ENCODE data around the gene UTP18. TPM values are rescaled to one million over a fixed set of nuclear protein-coding genes. Genes with fewer than 3 reads are reported as not detected.
"Not testable (repeated sequence)": the region's sequence is repeated elsewhere in the genome, so short reads cannot be mapped to it uniquely, and the experiment has no call there.

The UTP18 gene
- total and polyA plus RNA-seq, 2 donors (not counting 1 experiment from before 2014, with no cell fraction given) = 13.2 to 34.2 TPM

- no peaks in the 10 kb centered on the region for H3K9me3 Mint-ChIP-seq (ENCODE audit: insufficient read depth)
- ATAC-seq (ENCODE audit: low read depth) = no peak
- H4K20me1 ChIP-seq (ENCODE audit: control insufficient read depth, insufficient read depth, low read length, poor library complexity, severe bottlenecking) = peaks cover 5% of the 10 kb centered on the region
- peaks cover 3 to 36% of the 10 kb centered on the region in 2 experiments for H3K36me3 ChIP-seq (replicated peaks in 1 of 2; ENCODE audit: control extremely low read depth in 1 of 2, control insufficient read depth in 1 of 2, extremely low read depth in 1 of 2, insufficient read depth in 2 of 2, low read length in 1 of 2)
- POLR2A ChIA-PET = no interaction called here
- H3K4me3 ChIP-seq (ENCODE audit: control extremely low read depth in 1 of 5, extremely low read depth in 1 of 5, insufficient read depth in 1 of 5, low read depth in 2 of 5, low read length in 4 of 5) = no peak overlapping the region
- peak overlapping the region in 1 of 2 donors; percentile 66 for H3K27ac ChIP-seq (ENCODE audit: low read length in 2 of 2)
- H3K27ac Mint-ChIP-seq = peak overlapping the region; percentile 16
- DNase-seq = no peak
- no peaks in the 10 kb centered on the region for H3K27me3 Mint-ChIP-seq
- H3K9ac ChIP-seq (ENCODE audit: low read length) = peak overlapping the region; percentile 21
- H3K4me3 Mint-ChIP-seq = peak overlapping the region; percentile 0
- H3K79me2 ChIP-seq (ENCODE audit: control insufficient read depth, insufficient read depth, low read length) = peaks cover 44% of the 10 kb centered on the region
- H3K4me1 Mint-ChIP-seq = peaks cover 29% of the 10 kb centered on the region
- H3K4me1 ChIP-seq (ENCODE audit: control insufficient read depth in 2 of 2, insufficient read depth in 2 of 2, low read length in 2 of 2) = peaks cover 14 to 18% of the 10 kb centered on the region in 2 donors
- CTCF ChIA-PET = no interaction called here
- no peaks in the 10 kb centered on the region for H3K27me3 ChIP-seq (replicated peaks in 1 of 4; ENCODE audit: control extremely low read depth in 1 of 4, control insufficient read depth in 3 of 4, insufficient read depth in 4 of 4, low read length in 3 of 4)
- no peaks in the 10 kb centered on the region for H3K9me3 ChIP-seq (ENCODE audit: control extremely low read depth in 1 of 3, control insufficient read depth in 2 of 3, insufficient read depth in 1 of 3, low read length in 2 of 3)
- peak overlapping the region; percentile 32 for H3K4me2 ChIP-seq (replicated peaks; ENCODE audit: low read depth, low read length, poor library complexity, severe bottlenecking)
- no CpG with 5 or more reads among the region's 10 CpGs for WGBS (ENCODE audit: insufficient coverage)
- intact Hi-C loops (cut with micrococcal nuclease) = no loop called here
- TF ChIP-seq CTCF (IDR thresholded peaks at IDR 0.05) (no peak), EZH2 (IDR thresholded peaks at IDR 0.05; ENCODE audit: borderline replicate concordance, insufficient read depth, low read depth, low read length, poor library complexity, severe bottlenecking) (no peak)
- no peak overlapping the region for H2AFZ ChIP-seq (ENCODE audit: insufficient read depth, low read depth, low read length, poor library complexity, severe bottlenecking)
These were observed 35.7 kb upstream of the UTP18 start for GRCh38 chr17:51224402-51225262.

- intact Hi-C loops (cut with micrococcal nuclease); H3K27me3 Mint-ChIP-seq; H2AFZ ChIP-seq (ENCODE audit: insufficient read depth, low read depth, low read length, poor library complexity, severe bottlenecking); H3K9me3 Mint-ChIP-seq (ENCODE audit: insufficient read depth); H3K27ac Mint-ChIP-seq; H3K4me3 ChIP-seq (ENCODE audit: control extremely low read depth in 1 of 5, extremely low read depth in 1 of 5, insufficient read depth in 1 of 5, low read depth in 2 of 5, low read length in 4 of 5); POLR2A ChIA-PET; H3K9me3 ChIP-seq (ENCODE audit: control extremely low read depth in 1 of 3, control insufficient read depth in 2 of 3, insufficient read depth in 1 of 3, low read length in 2 of 3); H3K4me2 ChIP-seq (replicated peaks; ENCODE audit: low read depth, low read length, poor library complexity, severe bottlenecking); ATAC-seq (ENCODE audit: low read depth); DNase-seq; H3K27ac ChIP-seq (ENCODE audit: low read length in 2 of 2); H3K27me3 ChIP-seq (replicated peaks in 1 of 4; ENCODE audit: control extremely low read depth in 1 of 4, control insufficient read depth in 3 of 4, insufficient read depth in 4 of 4, low read length in 3 of 4); H3K4me3 Mint-ChIP-seq; H3K9ac ChIP-seq (ENCODE audit: low read length); CTCF ChIA-PET: not testable (repeated sequence)
- H3K4me1 Mint-ChIP-seq = peaks cover 38% of the 10 kb centered on the region
- WGBS (ENCODE audit: insufficient coverage) = 97% methylated on average over 5 of the region's 7 CpGs
- peaks cover 20 to 27% of the 10 kb centered on the region in 2 donors for H3K4me1 ChIP-seq (ENCODE audit: control insufficient read depth in 2 of 2, insufficient read depth in 2 of 2, low read length in 2 of 2)
- peaks cover 11% of the 10 kb centered on the region for H4K20me1 ChIP-seq (ENCODE audit: control insufficient read depth, insufficient read depth, low read length, poor library complexity, severe bottlenecking)
- H3K79me2 ChIP-seq (ENCODE audit: control insufficient read depth, insufficient read depth, low read length) = peaks cover 53% of the 10 kb centered on the region
- H3K36me3 ChIP-seq (replicated peaks in 1 of 2; ENCODE audit: control extremely low read depth in 1 of 2, control insufficient read depth in 1 of 2, extremely low read depth in 1 of 2, insufficient read depth in 2 of 2, low read length in 1 of 2) = peaks cover 0 to 27% of the 10 kb centered on the region in 2 experiments
These were observed 34.8 kb upstream of the UTP18 start for GRCh38 chr17:51225523-51225922.
